Glomerular endothelial cell (primary cell): Measurements from ENCODE around the gene PPA1. TPM values are rescaled to one million over a fixed set of nuclear protein-coding genes. Genes with fewer than 3 reads are reported as not detected.
"Not testable (repeated sequence)": the region's sequence is repeated elsewhere in the genome, so short reads cannot be mapped to it uniquely, and the experiment has no call there.

Experiments used
- DNase-seq: peaks from one replicate; pipeline ENCODE4 v3.0.0-alpha.2; 2011; ENCODE audit warnings: low read depth, low spot score; ENCODE audit errors: extremely low read depth
- total RNA-seq: library from RNA; depleted of rRNA; stranded (reverse); fragments of >200 nt; gene quantifications from 2 replicates; pipeline ENCODE4 v1.2.3, GENCODE V29; 2015

The PPA1 gene
- total RNA-seq, 1 donor from 2014 or later: 93.2 TPM

- DNase-seq: no peak
Measured at GRCh38 chr10:70176441-70176840, 56.8 kb downstream of the PPA1 start.

GRCh38 chr10:70175516-70175915 lies 57.7 kb downstream of the PPA1 start:
- no peak for DNase-seq

GRCh38 chr10:70174058-70174741 lies 59.0 kb downstream of the PPA1 start:
- peak; percentile 16 for DNase-seq

- DNase-seq: no peak
Measured at GRCh38 chr10:70169649-70170364, 63.4 kb downstream of the PPA1 start.

- DNase-seq: no peak
Measured at GRCh38 chr10:70169011-70169410, 64.2 kb downstream of the PPA1 start.

GRCh38 chr10:70167246-70167645 lies 66.0 kb downstream of the PPA1 start:
- no peak for DNase-seq

GRCh38 chr10:70166394-70166793 lies 66.8 kb downstream of the PPA1 start:
- DNase-seq: no peak

GRCh38 chr10:70164163-70164562 lies 69.1 kb downstream of the PPA1 start:
- DNase-seq: no peak

- no peak for DNase-seq
Measured at GRCh38 chr10:70163448-70163847, 69.8 kb downstream of the PPA1 start.

- no peak for DNase-seq
Measured at GRCh38 chr10:70162892-70163201, 70.4 kb downstream of the PPA1 start.

- DNase-seq: no peak
Measured at GRCh38 chr10:70162151-70162891, 70.9 kb downstream of the PPA1 start.

- DNase-seq: no peak
Measured at GRCh38 chr10:70160798-70161197, 72.4 kb downstream of the PPA1 start.

- not testable (repeated sequence) for DNase-seq
Measured at GRCh38 chr10:70159366-70159765, 73.9 kb downstream of the PPA1 start.

- no peak for DNase-seq
Measured at GRCh38 chr10:70158113-70158512, 75.1 kb downstream of the PPA1 start.

- no peak for DNase-seq
Measured at GRCh38 chr10:70155255-70155838, 77.9 kb downstream of the PPA1 start.

Other genes starting within 250 kb of the PPA1 start
- gene MACROH2A2, start 180.6 kb downstream of the PPA1 start, total RNA-seq: 5.8 and 7.3 TPM in 2 replicates
- 2.3 and 2.5 TPM in 2 replicates for gene AIFM2, start 100.6 kb downstream of the PPA1 start, total RNA-seq
- gene TYSND1, start 86.7 kb downstream of the PPA1 start, total RNA-seq: 9.7 and 10.1 TPM in 2 replicates
- 68.7 and 83.9 TPM in 2 replicates for gene SAR1A, start 62.9 kb downstream of the PPA1 start, total RNA-seq
- not detected in 2 replicates for gene NPFFR1, start 50.6 kb upstream of the PPA1 start, total RNA-seq
- 18.3 and 29.2 TPM in 2 replicates for gene LRRC20, start 149.2 kb upstream of the PPA1 start, total RNA-seq
- 37.2 and 38.7 TPM in 2 replicates for gene EIF4EBP2, start 170.7 kb upstream of the PPA1 start, total RNA-seq
- not detected in 2 replicates for gene NODAL, start 208.3 kb upstream of the PPA1 start, total RNA-seq
- gene PALD1, start 245.3 kb upstream of the PPA1 start, total RNA-seq: 94.9 and 197 TPM in 2 replicates